Keratinocyte (primary cell): ENCODE measurements around the gene KIF17. TPM values are rescaled to one million over a fixed set of nuclear protein-coding genes. Genes with fewer than 3 reads are reported as not detected.

Source experiments
- DNase-seq: peaks from one replicate; pipeline ENCODE4 v3.0.0-alpha.2; 2011; ENCODE audit warnings: low read depth, missing footprints, low spot score
- FAIRE-seq: peaks from 2 replicates; lab custom pipeline; 2011; peaks lifted over from hg19 to GRCh38; lab: Jason Lieb, UNC
- H2AFZ ChIP-seq: 2 replicates; pipeline ENCODE4 v1.6.0; 2012; ENCODE audit warnings: low read length, control low read depth, inconsistent platforms; ENCODE audit not compliant: control insufficient read depth
- H3K27ac ChIP-seq: 2 replicates; pipeline ENCODE4 v1.5.1; 2011; ENCODE audit warnings: low read length; ENCODE audit not compliant: control insufficient read depth, insufficient read depth
- H3K27me3 ChIP-seq: 3 replicates; pipeline ENCODE4 v1.6.0; 2011; ENCODE audit warnings: low read length; ENCODE audit not compliant: control insufficient read depth, insufficient read depth; ENCODE audit errors: extremely low read depth
- H3K36me3 ChIP-seq, 2 experiments: 2 replicates in 1 of 2; 3 replicates in 1 of 2; pipeline ENCODE4 v1.5.1; 2011; ENCODE audit warnings: low read length in 2 of 2, mild to moderate bottlenecking in 1 of 2; ENCODE audit not compliant: control insufficient read depth in 2 of 2, insufficient read depth in 2 of 2; ENCODE audit errors: extremely low read depth in 1 of 2
- H3K4me1 ChIP-seq: 3 replicates; pipeline ENCODE4 v1.5.1; 2011; ENCODE audit warnings: low read length; ENCODE audit not compliant: control insufficient read depth, insufficient read depth; ENCODE audit errors: extremely low read depth
- H3K4me2 ChIP-seq: 3 replicates; pipeline ENCODE4 v1.6.0; 2011; ENCODE audit warnings: low read depth, low read length; ENCODE audit not compliant: control insufficient read depth, insufficient read depth; ENCODE audit errors: extremely low read depth
- H3K4me3 ChIP-seq, 3 experiments: fragments of 200-600 bp in 1 of 3; sonication (generic) in 1 of 3; 2 replicates in 2 of 3; 3 replicates in 1 of 3; pipeline ENCODE4 v1.5.1; 2011 to 2016; ENCODE audit warnings: low read length in 3 of 3, mild to moderate bottlenecking in 3 of 3, control low read depth in 2 of 3, inconsistent platforms in 1 of 3, low read depth in 1 of 3, mixed read lengths in 1 of 3, mixed run types in 1 of 3, moderate library complexity in 1 of 3; ENCODE audit not compliant: control insufficient read depth in 2 of 3, insufficient read depth in 2 of 3; ENCODE audit errors: extremely low read depth in 1 of 3
- H3K79me2 ChIP-seq: 2 replicates; pipeline ENCODE4 v1.6.0; 2012; ENCODE audit warnings: low read length; ENCODE audit not compliant: control insufficient read depth, insufficient read depth
- H3K9ac ChIP-seq: 3 replicates; pipeline ENCODE4 v1.6.0; 2011; ENCODE audit warnings: low read length; ENCODE audit not compliant: control insufficient read depth, insufficient read depth; ENCODE audit errors: extremely low read depth
- H3K9me1 ChIP-seq: 3 replicates; pipeline ENCODE4 v1.6.0; 2011; ENCODE audit warnings: low read length; ENCODE audit not compliant: control insufficient read depth, insufficient read depth; ENCODE audit errors: extremely low read depth
- H3K9me3 ChIP-seq: 2 replicates; pipeline ENCODE4 v1.5.1; 2012; ENCODE audit warnings: low read depth, low read length; ENCODE audit not compliant: control insufficient read depth
- H4K20me1 ChIP-seq: 3 replicates; pipeline ENCODE4 v1.6.0; 2011; ENCODE audit warnings: low read length; ENCODE audit not compliant: control insufficient read depth, insufficient read depth; ENCODE audit errors: extremely low read depth
- CTCF ChIP-seq, 3 experiments: IDR thresholded peaks in 1 of 3; conservative IDR thresholded peaks in 1 of 3; optimal IDR thresholded peaks in 1 of 3; 2 replicates in 2 of 3; 3 replicates in 1 of 3; pipeline versions ENCODE3 to v1.5.1; 2011; ENCODE audit warnings: low read length in 3 of 3, mild to moderate bottlenecking in 3 of 3, moderate library complexity in 2 of 3, control low read depth in 1 of 3, inconsistent platforms in 1 of 3; ENCODE audit not compliant: insufficient read depth in 2 of 3; ENCODE audit errors: extremely low read depth in 1 of 3
- EZH2 ChIP-seq: IDR thresholded peaks from one replicate; pipeline ENCODE4 v1.6.1; 2012; ENCODE audit warnings: inconsistent platforms, mild to moderate bottlenecking, low read length, moderate library complexity
- dilution Hi-C: fragments of 300-500 bp; cut with MboI; formaldehyde crosslinking; loops from one replicate; pipeline ENCODE4 v1.7.0; 2020; ENCODE audit warnings: low sequenced_read_pairs; ENCODE audit not compliant: extremely low pct_ligation_motif_present
- polyA plus RNA-seq, 5 experiments: library from polyadenylated mRNA; depleted of rRNA in 3 of 5; stranded (reverse) in 3 of 5; stranded (forward) in 1 of 5; unstranded in 1 of 5; fragments of >200 nt; gene quantifications; 1 replicate in 1 of 5; 2 replicates in 3 of 5; 3 replicates in 1 of 5; pipeline versions ENCODE4 v1.2.1 to v1.2.3, GENCODE V29; 2011 to 2012; ENCODE audit warnings: missing spikeins in 2 of 5, low read depth in 1 of 5, low replicate concordance in 1 of 5

KIF17 gene
- polyA plus RNA-seq, 1 donor (not counting 4 experiments of a cell fraction or from before 2014, with no cell fraction given) = 0.90 TPM

DNA sequence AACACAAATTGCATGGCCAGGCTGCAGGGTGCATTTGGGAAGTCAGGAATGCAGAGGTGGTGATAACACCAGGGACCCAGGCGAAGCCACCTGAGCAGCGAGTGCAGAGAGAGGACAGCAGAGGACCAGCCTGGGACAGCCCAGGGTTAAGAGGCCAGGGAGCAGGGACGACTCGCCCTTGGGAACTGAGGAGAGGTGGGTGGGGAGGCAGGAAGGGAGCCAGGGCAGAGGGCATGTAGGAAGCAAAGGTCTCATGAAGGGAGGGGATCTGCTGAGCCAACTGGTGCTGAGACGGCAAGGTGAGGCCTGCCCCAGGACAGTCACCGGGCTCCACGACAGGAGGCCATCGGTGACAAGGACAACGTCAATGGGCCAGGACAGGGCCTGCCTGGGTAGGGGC lies 16.4 kb downstream of the KIF17 start:
- no peak overlapping the region for H3K27ac ChIP-seq
- dilution Hi-C loops = no loop called here
- FAIRE-seq = no peak

GRCh38 chr1:20700636-20701215 lies 17.1 kb downstream of the KIF17 start:
- Histone ChIP-seq H3K27ac (no peak overlapping the region), H3K4me3 (no peak overlapping the region), H3K9me3 (no peaks in the 10 kb centered on the region), H3K4me1 (peaks cover 24% of the 10 kb centered on the region), H3K9me1 (no peaks in the 10 kb centered on the region), H3K4me2 (no peak overlapping the region), H3K79me2 (no peaks in the 10 kb centered on the region), H2AFZ (no peak overlapping the region), H4K20me1 (no peaks in the 10 kb centered on the region), H3K36me3 (peaks cover 2 to 17% of the 10 kb centered on the region in 2 experiments), H3K9ac (no peak overlapping the region), H3K27me3 (no peaks in the 10 kb centered on the region)
- DNase-seq = no peak
- dilution Hi-C loops = no loop called here
- no peak for FAIRE-seq
- TF ChIP-seq EZH2 (no peak), CTCF (optimal IDR thresholded peaks at IDR 0.05 in 1 of 3, IDR thresholded peaks at IDR 0.05 in 1 of 3, conservative IDR thresholded peaks at IDR 0.05 in 1 of 3; ENCODE audit: extremely low read depth in 1 of 3, insufficient read depth in 2 of 3, low read length in 3 of 3) (no peak)

More for the DNA sequence above, 16.4 kb downstream of the KIF17 start:
- no peaks in the 10 kb centered on the region for H3K79me2 ChIP-seq
- H3K27me3 ChIP-seq = no peaks in the 10 kb centered on the region
- no peaks in the 10 kb centered on the region for H3K9me1 ChIP-seq
- no peak for DNase-seq
- no peak overlapping the region for H3K9ac ChIP-seq
- H3K4me1 ChIP-seq = peaks cover 24% of the 10 kb centered on the region
- H4K20me1 ChIP-seq = no peaks in the 10 kb centered on the region
- H3K36me3 ChIP-seq = peaks cover 2 to 15% of the 10 kb centered on the region in 2 experiments
- H3K4me2 ChIP-seq = no peak overlapping the region
- TF ChIP-seq CTCF (optimal IDR thresholded peaks at IDR 0.05 in 1 of 3, IDR thresholded peaks at IDR 0.05 in 1 of 3, conservative IDR thresholded peaks at IDR 0.05 in 1 of 3; ENCODE audit: extremely low read depth in 1 of 3, insufficient read depth in 2 of 3, low read length in 3 of 3) (no peak), EZH2 (no peak)
- no peaks in the 10 kb centered on the region for H3K9me3 ChIP-seq
- no peak overlapping the region for H2AFZ ChIP-seq
- H3K4me3 ChIP-seq = no peak overlapping the region
